Measurements from ENCODE around the gene OXLD1.
A peak's percentile ranks its signal among the peaks of the same experiment; 100 is the strongest.

The OXLD1 gene

GRCh38 chr17:81648707-81649085, 17.7 kb downstream of the OXLD1 start:
- H3K36me3 ChIP-seq = no peaks in the 10 kb centered on the region
- peaks cover 6% of the 10 kb centered on the region; the same call in 1 of the 2 replicates for H3K4me1 ChIP-seq
- TF ChIP-seq, protein P1, sequence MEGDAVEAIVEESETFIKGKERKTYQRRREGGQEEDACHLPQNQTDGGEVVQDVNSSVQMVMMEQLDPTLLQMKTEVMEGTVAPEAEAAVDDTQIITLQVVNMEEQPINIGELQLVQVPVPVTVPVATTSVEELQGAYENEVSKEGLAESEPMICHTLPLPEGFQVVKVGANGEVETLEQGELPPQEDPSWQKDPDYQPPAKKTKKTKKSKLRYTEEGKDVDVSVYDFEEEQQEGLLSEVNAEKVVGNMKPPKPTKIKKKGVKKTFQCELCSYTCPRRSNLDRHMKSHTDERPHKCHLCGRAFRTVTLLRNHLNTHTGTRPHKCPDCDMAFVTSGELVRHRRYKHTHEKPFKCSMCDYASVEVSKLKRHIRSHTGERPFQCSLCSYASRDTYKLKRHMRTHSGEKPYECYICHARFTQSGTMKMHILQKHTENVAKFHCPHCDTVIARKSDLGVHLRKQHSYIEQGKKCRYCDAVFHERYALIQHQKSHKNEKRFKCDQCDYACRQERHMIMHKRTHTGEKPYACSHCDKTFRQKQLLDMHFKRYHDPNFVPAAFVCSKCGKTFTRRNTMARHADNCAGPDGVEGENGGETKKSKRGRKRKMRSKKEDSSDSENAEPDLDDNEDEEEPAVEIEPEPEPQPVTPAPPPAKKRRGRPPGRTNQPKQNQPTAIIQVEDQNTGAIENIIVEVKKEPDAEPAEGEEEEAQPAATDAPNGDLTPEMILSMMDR (IDR thresholded peaks at IDR 0.05; ENCODE audit: low read depth, low read length) = no peak
- no peak for DNase-seq
- peaks cover 26% of the 10 kb centered on the region for H3K27me3 ChIP-seq
- no peak overlapping the region for H3K4me3 ChIP-seq (ENCODE audit: low read depth, low read length)
- no peaks in the 10 kb centered on the region for H3K9me3 ChIP-seq

DNA sequence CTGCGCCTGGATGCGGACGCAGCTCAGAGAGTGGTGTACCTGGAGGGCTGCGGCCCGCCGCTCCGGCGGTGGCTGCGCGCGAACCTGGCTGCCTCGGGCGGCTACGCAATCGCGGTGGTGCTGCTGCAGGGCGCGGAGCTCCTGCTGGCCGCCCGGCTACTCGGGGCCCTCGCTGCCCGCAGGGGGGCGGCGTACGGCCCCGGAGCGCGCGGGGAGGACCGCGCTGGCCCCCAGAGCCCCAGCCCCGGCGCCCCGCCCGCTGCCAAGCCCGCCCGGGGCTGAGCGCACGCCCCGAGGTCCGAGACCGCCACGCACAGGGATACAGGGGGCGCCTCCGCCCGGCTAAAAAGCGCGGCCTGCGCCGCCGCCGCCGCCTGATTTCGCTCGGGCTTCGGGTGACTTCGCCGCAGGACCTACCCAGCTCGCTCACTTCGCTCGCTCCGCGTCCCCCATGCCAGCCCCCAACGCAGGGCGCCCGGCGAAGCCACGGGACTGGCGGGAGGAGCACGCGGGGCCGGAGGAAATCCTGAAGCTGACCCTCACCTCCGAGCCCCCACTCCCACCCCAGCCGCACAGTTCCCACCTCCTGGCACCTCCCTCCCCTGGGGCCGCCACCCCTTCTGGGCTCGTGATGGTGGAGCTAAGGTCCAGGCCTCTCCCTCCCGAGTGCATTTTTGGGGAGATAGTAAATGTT, 18.2 kb downstream of the OXLD1 start:
- Histone ChIP-seq H3K4me3 (ENCODE audit: low read depth, low read length) (no peak overlapping the region), H3K4me1 (peaks cover 6% of the 10 kb centered on the region; the same call in 1 of the 2 replicates), H3K9me3 (no peaks in the 10 kb centered on the region), H3K27me3 (peaks cover 26% of the 10 kb centered on the region), H3K36me3 (no peaks in the 10 kb centered on the region)
- no peak for DNase-seq
- TF ChIP-seq, protein P1 (IDR thresholded peaks at IDR 0.05; ENCODE audit: low read depth, low read length) = no peak

- H3K4me3 ChIP-seq (ENCODE audit: low read depth, low read length) = no peak overlapping the region
- H3K4me1 ChIP-seq = peaks cover 6% of the 10 kb centered on the region; the same call in 1 of the 2 replicates
- no peaks in the 10 kb centered on the region for H3K36me3 ChIP-seq
- TF ChIP-seq, protein P1 (IDR thresholded peaks at IDR 0.05; ENCODE audit: low read depth, low read length) = no peak
- DNase-seq = no peak
- peaks cover 26% of the 10 kb centered on the region for H3K27me3 ChIP-seq
- no peaks in the 10 kb centered on the region for H3K9me3 ChIP-seq
These were observed 18.8 kb downstream of the OXLD1 start for GRCh38 chr17:81647640-81648012.

DNA sequence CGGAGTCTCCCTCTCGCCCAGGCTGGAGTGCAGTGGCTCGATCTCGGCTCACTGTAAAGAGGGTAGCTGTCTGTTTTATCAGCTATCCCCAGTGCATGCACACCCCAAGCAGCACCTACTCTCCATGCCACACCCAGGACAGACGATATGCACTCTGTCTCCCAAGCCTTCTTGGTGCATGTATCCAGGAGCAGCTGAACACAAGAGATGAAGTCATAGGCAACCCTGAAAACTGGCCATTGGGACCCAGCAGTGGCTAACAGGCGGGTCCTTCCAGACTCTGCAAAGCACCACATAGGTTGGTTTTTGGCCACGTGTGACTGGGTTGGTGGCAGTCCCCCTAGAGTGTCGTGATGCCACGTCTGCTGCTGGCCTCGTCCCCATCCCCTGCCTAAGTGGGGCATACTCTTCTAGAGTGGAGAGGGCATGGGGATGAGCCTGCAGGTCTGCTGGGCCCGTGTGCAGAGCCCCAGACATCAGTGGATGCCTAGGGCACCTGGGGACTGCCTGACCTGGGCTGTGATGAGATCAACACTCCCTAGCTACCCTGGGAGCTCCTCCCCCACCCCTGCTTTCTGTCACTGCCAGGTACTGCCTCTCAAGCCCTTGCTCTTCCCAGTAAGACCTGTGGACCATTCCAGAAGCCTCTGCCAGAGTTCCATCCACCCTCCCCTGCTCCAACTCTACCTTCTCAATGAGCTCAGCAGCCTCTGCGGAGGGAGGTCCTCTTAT, 19.4 kb downstream of the OXLD1 start:
- peaks cover 26% of the 10 kb centered on the region for H3K27me3 ChIP-seq
- TF ChIP-seq, protein P1 (IDR thresholded peaks at IDR 0.05; ENCODE audit: low read depth, low read length) = no peak
- H3K9me3 ChIP-seq = no peaks in the 10 kb centered on the region

DNA sequence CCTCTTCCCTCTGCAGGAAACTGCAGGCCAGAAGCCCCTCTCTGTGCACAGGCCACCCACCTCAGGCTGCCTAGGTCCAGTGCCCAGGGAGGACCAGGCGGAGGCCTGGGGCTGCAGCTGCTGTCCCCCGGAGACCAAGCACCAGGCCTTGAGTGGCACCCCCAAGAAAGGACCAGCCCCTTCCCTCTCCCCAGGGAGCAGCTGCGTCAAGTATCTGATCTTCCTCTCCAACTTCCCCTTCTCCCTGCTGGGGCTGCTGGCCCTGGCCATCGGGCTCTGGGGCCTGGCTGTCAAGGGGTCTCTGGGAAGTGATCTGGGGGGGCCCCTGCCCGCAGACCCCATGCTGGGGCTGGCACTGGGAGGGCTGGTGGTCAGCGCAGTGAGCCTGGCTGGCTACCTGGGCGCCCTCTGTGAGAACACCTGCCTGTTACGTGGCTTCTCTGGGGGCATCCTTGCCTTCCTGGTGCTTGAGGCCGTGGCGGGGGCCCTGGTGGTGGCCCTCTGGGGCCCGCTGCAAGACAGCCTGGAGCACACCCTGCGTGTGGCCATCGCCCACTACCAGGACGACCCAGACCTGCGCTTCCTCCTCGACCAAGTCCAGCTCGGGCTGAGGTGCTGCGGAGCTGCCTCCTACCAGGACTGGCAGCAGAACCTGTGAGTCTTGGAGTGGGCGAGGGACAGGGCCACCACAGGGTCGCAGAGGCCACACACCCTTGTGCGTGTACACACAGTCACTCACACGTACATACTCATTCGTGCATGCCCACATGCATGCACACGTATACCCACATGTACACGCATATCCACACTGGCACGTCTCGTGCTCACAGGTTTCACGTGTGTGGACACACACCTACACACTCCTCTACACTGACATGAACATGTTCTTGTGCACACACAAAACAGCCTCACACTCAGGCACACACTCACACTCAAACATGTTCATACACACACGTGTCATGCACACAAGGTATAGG, 21.1 kb downstream of the OXLD1 start:
- TF ChIP-seq, protein P1 (IDR thresholded peaks at IDR 0.05; ENCODE audit: low read depth, low read length) = no peak
- Histone ChIP-seq H3K4me3 (ENCODE audit: low read depth, low read length) (no peak overlapping the region), H3K9me3 (no peaks in the 10 kb centered on the region), H3K27me3 (peaks cover 26% of the 10 kb centered on the region), H3K36me3 (no peaks in the 10 kb centered on the region), H3K4me1 (no peaks in the 10 kb centered on the region)
- peak; percentile 51 for DNase-seq

More for the DNA sequence above, 19.4 kb downstream of the OXLD1 start:
- H3K36me3 ChIP-seq = no peaks in the 10 kb centered on the region
- H3K4me1 ChIP-seq = peaks cover 6% of the 10 kb centered on the region; the same call in 1 of the 2 replicates
- DNase-seq = no peak
- H3K4me3 ChIP-seq (ENCODE audit: low read depth, low read length) = no peak overlapping the region
